ENCODE measurements around the gene NEURL1.

NEURL1 gene

GRCh38 chr10:103549349-103549685, 55.8 kb downstream of the NEURL1 start:
- no peak for DNase-seq

- DNase-seq: no peak
These were observed 56.7 kb downstream of the NEURL1 start for GRCh38 chr10:103550229-103550628.

GRCh38 chr10:103551619-103552602, 58.4 kb downstream of the NEURL1 start:
- DNase-seq: no peak

GRCh38 chr10:103552856-103553742, 59.6 kb downstream of the NEURL1 start:
- DNase-seq: no peak

- no peak for DNase-seq
These were observed 60.4 kb downstream of the NEURL1 start for GRCh38 chr10:103553743-103554487.

GRCh38 chr10:103554488-103555324, 61.2 kb downstream of the NEURL1 start:
- DNase-seq: peak; percentile 37

- no peak for DNase-seq
These were observed 61.8 kb downstream of the NEURL1 start for GRCh38 chr10:103555325-103555649.

- DNase-seq: no peak
These were observed 62.2 kb downstream of the NEURL1 start for GRCh38 chr10:103555712-103556111.

- no peak for DNase-seq
These were observed 63.0 kb downstream of the NEURL1 start for GRCh38 chr10:103556383-103557007.

GRCh38 chr10:103557455-103557854, 64.0 kb downstream of the NEURL1 start:
- DNase-seq: no peak

- DNase-seq: no peak
These were observed 65.4 kb downstream of the NEURL1 start for GRCh38 chr10:103558911-103559310.

- DNase-seq: no peak
These were observed 66.3 kb downstream of the NEURL1 start for GRCh38 chr10:103559776-103560175.

GRCh38 chr10:103560886-103561285, 67.4 kb downstream of the NEURL1 start:
- no peak for DNase-seq

- DNase-seq: no peak
These were observed 68.9 kb downstream of the NEURL1 start for GRCh38 chr10:103562383-103562782.

GRCh38 chr10:103563231-103564115, 70.0 kb downstream of the NEURL1 start:
- DNase-seq: no peak

GRCh38 chr10:103564116-103564501, 70.6 kb downstream of the NEURL1 start:
- no peak for DNase-seq

- DNase-seq: no peak
These were observed 71.4 kb downstream of the NEURL1 start for GRCh38 chr10:103564776-103565520.

GRCh38 chr10:103566536-103566935, 73.0 kb downstream of the NEURL1 start:
- DNase-seq: no peak

- no peak for DNase-seq
These were observed 75.0 kb downstream of the NEURL1 start for GRCh38 chr10:103568505-103568904.

- DNase-seq: no peak
These were observed 76.4 kb downstream of the NEURL1 start for GRCh38 chr10:103569896-103570295.
